Gastroesophageal sphincter (tissue), 4 donors: ENCODE results near the gene IQGAP3. TPM values are rescaled to one million over a fixed set of nuclear protein-coding genes. Genes with fewer than 3 reads are reported as not detected.

Source experiments
- ATAC-seq: fragments of 150-250 bp; one replicate; pipeline ENCODE4 v1.9.1; 2016; ENCODE audit warnings: mild to moderate bottlenecking, moderate library complexity
- H3K27ac ChIP-seq, 4 donors: fragments of 200-600 bp; sonication (generic) in 3 of 4; 1 replicate in 3 of 4; 2 replicates in 1 of 4; pipeline ENCODE4 v1.5.1; 2016 to 2019
- H3K27me3 ChIP-seq: fragments of 200-600 bp; sonication (generic); one replicate; pipeline ENCODE4 v1.5.1; 2019
- H3K36me3 ChIP-seq, 2 donors: fragments of 200-600 bp; sonication (generic); one replicate each; pipeline ENCODE4 v1.5.1; 2019; ENCODE audit warnings: control low read depth in 1 of 2
- H3K4me1 ChIP-seq, 3 donors: fragments of 200-600 bp; sonication (generic); 1 replicate in 2 of 3; 2 replicates in 1 of 3; pipeline ENCODE4 v1.5.1; 2016 to 2019; ENCODE audit warnings: control low read depth in 2 of 3
- H3K4me3 ChIP-seq, 2 donors: fragments of 200-600 bp; sonication (generic); one replicate each; pipeline ENCODE4 v1.5.1; 2019; ENCODE audit warnings: mild to moderate bottlenecking in 1 of 2, moderate library complexity in 1 of 2
- H3K9me3 ChIP-seq, 3 donors: fragments of 200-600 bp; sonication (generic); one replicate each; pipeline ENCODE4 v1.5.1; 2017 to 2019; ENCODE audit warnings: control low read depth in 2 of 3
- EP300 ChIP-seq: sonication (generic); formaldehyde crosslinking; IDR thresholded peaks from one replicate; pipeline ENCODE4 v1.6.1; 2017; ENCODE audit warnings: antibody characterized with exemption, mild to moderate bottlenecking
- POLR2A ChIP-seq, 2 donors: fragments of 450-650 bp; IDR thresholded peaks; one replicate each; pipeline ENCODE4 v1.6.1; 2017; ENCODE audit warnings: antibody characterized with exemption in 2 of 2, mild to moderate bottlenecking in 2 of 2, moderate library complexity in 1 of 2
- POLR2AphosphoS5 ChIP-seq: sonication (generic); formaldehyde crosslinking; IDR thresholded peaks from one replicate; pipeline ENCODE4 v1.6.1; 2017; ENCODE audit warnings: antibody characterized with exemption
- WGBS, 2 donors: methylation state at CpG; one replicate each; pipeline ENCODE4 v1.1.5; 2018; ENCODE audit warnings: low coverage in 1 of 2; 5-methylcytosine and 5-hydroxymethylcytosine counted together
- small RNA-seq, 4 donors: library from RNA; depleted of rRNA; stranded (forward); fragments of <200 nt; gene quantifications; one replicate each; pipeline ENCODE3, GENCODE V24; 2016
- total RNA-seq, 4 donors: library from RNA; depleted of rRNA; stranded (reverse); fragments of >200 nt; gene quantifications; one replicate each; pipeline ENCODE4 v1.1.0, GENCODE V29; 2016
- TF ChIP-seq, protein P1 (sequence below), 4 experiments: fragments of 200-600 bp in 2 of 4; fragments of 450-650 bp in 2 of 4; sonication (generic) in 1 of 4; IDR thresholded peaks; one replicate each; pipeline ENCODE4 v1.5.1; 2017 to 2019; ENCODE audit warnings: antibody characterized with exemption in 4 of 4, mild to moderate bottlenecking in 2 of 4, moderate library complexity in 2 of 4

Gene IQGAP3
- total RNA-seq, 4 donors from 2014 or later = 0.27 to 0.58 (median 0.42) TPM; not detected in 1

DNA sequence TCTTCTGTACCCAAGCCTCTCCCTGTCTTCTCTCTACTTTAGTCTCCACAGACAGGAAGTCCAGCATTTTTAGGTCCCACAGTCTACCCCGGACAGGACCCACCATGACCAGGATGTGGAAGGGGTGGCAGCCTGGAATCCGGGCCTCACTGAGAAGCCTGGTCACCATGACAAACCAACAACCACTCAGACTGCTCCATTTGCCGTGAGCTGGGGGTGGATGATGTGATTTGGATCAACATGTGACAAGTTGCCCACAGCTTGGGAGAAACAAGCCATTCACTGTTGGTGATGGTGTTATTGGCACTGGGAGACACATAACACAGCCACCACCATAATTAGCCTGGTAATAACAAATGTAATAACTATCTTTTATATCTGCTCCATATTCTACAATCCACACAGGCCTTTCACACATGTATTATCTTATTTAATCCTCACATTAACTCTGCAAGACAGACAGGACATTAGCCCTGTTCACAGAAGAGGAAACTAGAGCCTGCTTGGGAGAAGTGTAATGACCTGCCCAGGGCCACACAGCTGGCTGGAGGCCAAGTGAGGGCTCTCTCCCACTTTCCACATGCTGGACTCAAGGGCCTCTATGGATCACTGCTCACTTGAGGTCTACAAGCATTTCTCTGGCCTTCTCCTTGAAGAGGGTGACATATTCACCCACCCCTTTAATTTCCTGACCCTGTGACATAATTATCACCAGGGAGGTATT lies 94.7 kb downstream of the IQGAP3 start:
- no peak for ATAC-seq
- TF ChIP-seq, protein P1, sequence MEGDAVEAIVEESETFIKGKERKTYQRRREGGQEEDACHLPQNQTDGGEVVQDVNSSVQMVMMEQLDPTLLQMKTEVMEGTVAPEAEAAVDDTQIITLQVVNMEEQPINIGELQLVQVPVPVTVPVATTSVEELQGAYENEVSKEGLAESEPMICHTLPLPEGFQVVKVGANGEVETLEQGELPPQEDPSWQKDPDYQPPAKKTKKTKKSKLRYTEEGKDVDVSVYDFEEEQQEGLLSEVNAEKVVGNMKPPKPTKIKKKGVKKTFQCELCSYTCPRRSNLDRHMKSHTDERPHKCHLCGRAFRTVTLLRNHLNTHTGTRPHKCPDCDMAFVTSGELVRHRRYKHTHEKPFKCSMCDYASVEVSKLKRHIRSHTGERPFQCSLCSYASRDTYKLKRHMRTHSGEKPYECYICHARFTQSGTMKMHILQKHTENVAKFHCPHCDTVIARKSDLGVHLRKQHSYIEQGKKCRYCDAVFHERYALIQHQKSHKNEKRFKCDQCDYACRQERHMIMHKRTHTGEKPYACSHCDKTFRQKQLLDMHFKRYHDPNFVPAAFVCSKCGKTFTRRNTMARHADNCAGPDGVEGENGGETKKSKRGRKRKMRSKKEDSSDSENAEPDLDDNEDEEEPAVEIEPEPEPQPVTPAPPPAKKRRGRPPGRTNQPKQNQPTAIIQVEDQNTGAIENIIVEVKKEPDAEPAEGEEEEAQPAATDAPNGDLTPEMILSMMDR (IDR thresholded peaks at IDR 0.05) = no peak
- no peak for TF ChIP-seq POLR2AphosphoS5
- TF ChIP-seq EP300 = no peak
- no peak for TF ChIP-seq POLR2A (IDR thresholded peaks at IDR 0.05)
- Histone ChIP-seq H3K27ac (peak overlapping the region; percentile 49 to 91 (median 86)), H3K27me3 (no peaks in the 10 kb centered on the region), H3K4me3 (no peak overlapping the region), H3K9me3 (no peaks in the 10 kb centered on the region), H3K36me3 (peaks cover 0 to 100% of the 10 kb centered on the region in 2 donors), H3K4me1 (peaks cover 6 to 97% (median 46%) of the 10 kb centered on the region in 3 donors)
- no CpG with 5 or more reads among the region's 3 CpGs for WGBS, 2 donors

DNA sequence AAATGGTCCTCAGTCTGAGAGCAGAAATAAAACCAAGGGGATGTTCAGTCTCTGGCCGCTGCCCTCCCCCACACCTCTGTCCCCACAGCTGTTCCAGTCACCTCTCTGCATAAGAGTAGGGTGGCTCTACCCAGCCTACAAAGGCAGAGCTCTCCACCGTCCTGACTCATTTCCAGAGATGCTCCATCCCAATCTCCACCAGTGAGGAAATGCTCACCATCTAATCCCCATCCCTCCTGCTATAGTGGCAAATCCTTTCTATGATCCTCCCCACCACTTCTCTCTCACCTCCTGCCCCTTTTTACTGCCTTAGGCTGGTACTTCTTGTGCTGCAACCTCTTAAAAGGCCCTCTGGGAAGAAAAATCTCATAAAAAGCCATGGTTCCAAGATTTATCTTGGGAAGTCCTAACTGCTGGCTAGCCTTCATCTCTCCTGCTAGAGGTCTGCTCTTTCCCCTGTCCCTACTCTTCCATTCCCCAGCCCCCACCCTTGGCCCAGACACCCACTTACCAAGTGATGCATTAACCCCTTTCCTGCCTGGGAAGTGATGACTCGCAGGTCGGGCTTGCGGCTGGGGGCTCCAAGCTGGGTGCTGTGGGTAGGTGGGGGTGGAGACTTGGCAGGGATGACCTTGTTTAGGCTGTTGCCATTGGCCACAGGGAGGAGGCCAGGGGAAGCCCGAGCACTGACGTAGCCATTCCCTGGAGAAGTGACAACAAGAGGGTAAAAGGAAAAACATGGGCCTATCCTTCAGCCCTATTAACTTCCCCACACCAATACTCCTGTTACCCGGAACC lies 95.7 kb downstream of the IQGAP3 start:
- Histone ChIP-seq H3K27me3 (no peaks in the 10 kb centered on the region), H3K4me1 (peaks cover 6 to 97% (median 46%) of the 10 kb centered on the region in 3 donors), H3K4me3 (no peak overlapping the region), H3K36me3 (peaks cover 0 to 100% of the 10 kb centered on the region in 2 donors), H3K27ac (peak overlapping the region; percentile 49 to 91 (median 86)), H3K9me3 (no peaks in the 10 kb centered on the region)
- no peak for TF ChIP-seq POLR2AphosphoS5
- no peak for TF ChIP-seq POLR2A (IDR thresholded peaks at IDR 0.05)
- TF ChIP-seq EP300 = no peak
- TF ChIP-seq, protein P1 (IDR thresholded peaks at IDR 0.05) = no peak
- WGBS, 2 donors = 58 to 100% methylated on average over 1 to 2 of the region's 8 CpGs
- no peak for ATAC-seq

DNA sequence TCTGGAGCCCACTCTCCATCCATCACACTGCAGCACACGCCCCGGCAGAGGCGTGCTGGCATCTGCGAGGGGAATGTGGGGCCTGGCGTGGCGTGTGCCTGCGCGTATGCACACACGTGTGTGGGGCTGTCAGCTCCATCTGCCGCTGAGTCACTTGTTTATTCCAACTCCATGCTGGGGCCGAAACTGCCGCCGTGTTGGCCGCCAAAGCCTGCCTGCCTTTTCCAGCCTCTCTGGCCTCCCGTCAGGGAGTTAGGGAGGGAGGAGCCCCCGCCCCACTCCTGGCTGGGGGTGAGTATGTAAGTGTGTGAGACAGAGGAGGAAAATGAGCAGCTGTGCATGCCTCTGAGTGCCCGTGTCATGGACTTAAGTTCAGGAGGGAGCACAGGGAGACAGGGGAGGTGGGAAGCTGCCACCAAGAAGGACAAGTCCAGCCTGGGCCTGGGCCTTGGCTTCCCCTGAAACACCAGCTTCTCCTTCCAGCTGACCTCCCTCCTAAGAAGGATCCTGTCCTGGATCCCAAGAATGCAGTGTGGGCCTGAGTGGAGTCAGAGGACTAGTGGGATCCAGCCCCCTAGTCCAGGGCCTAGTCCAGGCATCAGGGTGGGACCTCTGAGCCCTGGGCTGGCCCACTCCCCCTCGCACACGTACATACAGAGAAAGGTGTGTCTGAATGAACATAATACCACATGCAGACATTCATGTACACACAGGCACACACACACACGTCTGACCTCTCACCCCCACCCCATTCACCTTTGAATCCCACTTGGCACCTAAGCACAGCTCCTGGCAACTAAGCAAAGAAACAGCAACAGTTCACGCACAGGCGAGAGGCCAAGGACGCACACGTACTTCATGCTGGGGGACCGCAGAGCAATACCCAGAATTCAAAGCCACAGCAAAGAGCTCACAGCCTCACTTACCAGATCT lies 96.5 kb downstream of the IQGAP3 start:
- Histone ChIP-seq H3K27me3 (no peaks in the 10 kb centered on the region), H3K4me1 (peaks cover 6 to 97% (median 37%) of the 10 kb centered on the region in 3 donors), H3K9me3 (no peaks in the 10 kb centered on the region), H3K4me3 (no peak overlapping the region), H3K27ac (peak overlapping the region; percentile 55 to 91 (median 86)), H3K36me3 (peaks cover 0 to 100% of the 10 kb centered on the region in 2 donors)
- ATAC-seq = peak; percentile 93
- TF ChIP-seq EP300 (no peak), POLR2AphosphoS5 (peak; percentile 99)
- TF ChIP-seq, protein P1 (IDR thresholded peaks at IDR 0.05) = peak in 1 of 4 experiments; percentile 5
- 20 to 30% methylated on average over 1 to 4 of the region's 25 CpGs for WGBS, 2 donors

Small RNA genes within 50 kb of the gene (small RNA-seq; reads per million reads assigned to genes)
- gene RF00019 = 0 reads per million in 4 donors

Other genes with a start within 250 kb of the IQGAP3 start
- gene CCT3, start 234.3 kb downstream of the IQGAP3 start, total RNA-seq = 100 to 1,000 TPM; 189 to 224 (median 209) TPM
- gene TSACC, start 234.0 kb downstream of the IQGAP3 start, total RNA-seq = not detected
- gene RHBG, start 203.4 kb downstream of the IQGAP3 start, total RNA-seq = not detected
- gene MEF2D, start 71.8 kb downstream of the IQGAP3 start, total RNA-seq = 10 to 100 TPM; 49.0 to 94.3 (median 67.1) TPM
- not detected for gene TTC24, start 7.2 kb upstream of the IQGAP3 start, total RNA-seq
- gene NAXE, start 19.2 kb upstream of the IQGAP3 start, total RNA-seq = 10 to 100 TPM; 65.1 to 93.6 (median 73.4) TPM
- 10 to 100 TPM; 18.4 to 37.2 (median 24.0) TPM for gene GPATCH4, start 28.9 kb upstream of the IQGAP3 start, total RNA-seq
- gene HAPLN2, start 46.9 kb upstream of the IQGAP3 start, total RNA-seq = 1 to 10 TPM in 2 of 4 donors, under 1 TPM in 2; 0.13 to 3.0 (median 1.2) TPM
- gene BCAN, start 69.6 kb upstream of the IQGAP3 start, total RNA-seq = 1 to 10 TPM in 2 of 4 donors, under 1 TPM in 1, not detected in 1; 0.50 to 5.0 (median 1.9) TPM
- gene NES, start 104.8 kb upstream of the IQGAP3 start, total RNA-seq = 10 to 100 TPM; 13.9 to 34.3 (median 23.9) TPM
- 10 to 100 TPM in 1 of 4 donors, 1 to 10 TPM in 2, under 1 TPM in 1; 0.54 to 36.7 (median 6.0) TPM for gene CRABP2, start 133.0 kb upstream of the IQGAP3 start, total RNA-seq
- 10 to 100 TPM in 3 of 4 donors, 1 to 10 TPM in 1; 8.4 to 29.0 (median 17.4) TPM for gene METTL25B, start 155.9 kb upstream of the IQGAP3 start, total RNA-seq
- 10 to 100 TPM; 14.5 to 18.4 (median 17.0) TPM for gene ISG20L2, start 156.2 kb upstream of the IQGAP3 start, total RNA-seq
- gene MRPL24, start 168.5 kb upstream of the IQGAP3 start, total RNA-seq = 10 to 100 TPM; 50.6 to 84.2 (median 69.9) TPM
- gene HDGF, start 179.1 kb upstream of the IQGAP3 start, total RNA-seq = 100 to 1,000 TPM; 138 to 237 (median 186) TPM
- gene PRCC, start 195.0 kb upstream of the IQGAP3 start, total RNA-seq = 10 to 100 TPM; 33.4 to 41.0 (median 33.9) TPM
- gene SH2D2A, start 244.3 kb upstream of the IQGAP3 start, total RNA-seq = under 1 TPM in 1 of 4 donors, not detected in 3; 0.94 TPM